GM13977 (cell line): ENCODE results near the gene TPM1.

ENCODE experiments used
- DNase-seq: peaks from one replicate; pipeline ENCODE4 v3.0.0; 2012; ENCODE audit warnings: low spot score
- CTCF ChIP-seq: IDR thresholded peaks from 2 replicates; pipeline ENCODE4 v1.5.1; 2012; ENCODE audit warnings: mild to moderate bottlenecking, control low read depth; ENCODE audit not compliant: insufficient read depth; ENCODE audit errors: extremely low read depth, missing control alignments
- in situ Hi-C: fragments of 300-500 bp; cut with MboI; formaldehyde crosslinking; loops from one replicate; pipeline ENCODE4 v1.12.0; 2022; ENCODE audit warnings: low sequenced_read_pairs, low pct_unique_long_range_greater_than_20kb, mixed read lengths, inconsistent platforms; ENCODE audit not compliant: unreplicated experiment

The TPM1 gene

GRCh38 chr15:63059075-63059474 is 16.5 kb downstream of the TPM1 start:
- no peak for DNase-seq

GRCh38 chr15:63059573-63060216 is 17.1 kb downstream of the TPM1 start:
- in situ Hi-C loops = no loop called here
- no peak for DNase-seq
- no peak for TF ChIP-seq CTCF

More at GRCh38 chr15:63059075-63059474, 16.5 kb downstream of the TPM1 start:
- in situ Hi-C loops = no loop called here
- TF ChIP-seq CTCF = no peak

GRCh38 chr15:63060699-63061098 is 18.2 kb downstream of the TPM1 start:
- TF ChIP-seq CTCF = no peak
- in situ Hi-C loops = no loop called here

GRCh38 chr15:63061975-63062374 is 19.4 kb downstream of the TPM1 start:
- DNase-seq = no peak
- in situ Hi-C loops = no loop called here
- TF ChIP-seq CTCF = no peak

More at GRCh38 chr15:63060699-63061098, 18.2 kb downstream of the TPM1 start:
- no peak for DNase-seq

GRCh38 chr15:63063164-63063756 is 20.7 kb downstream of the TPM1 start:
- in situ Hi-C loops = no loop called here
- no peak for TF ChIP-seq CTCF
- DNase-seq = no peak

- TF ChIP-seq CTCF = no peak
- DNase-seq = no peak
- in situ Hi-C loops = no loop called here
Observed at GRCh38 chr15:63063877-63064409, 21.4 kb downstream of the TPM1 start.
